Right atrium auricular region (tissue), 2 donors: ENCODE data around the gene C2orf15. TPM values are rescaled to one million over a fixed set of nuclear protein-coding genes. Genes with fewer than 3 reads are reported as not detected.

ENCODE experiments used
- DNase-seq: peaks from one replicate; pipeline ENCODE4 v3.0.0-alpha.2; 2019; ENCODE audit warnings: low spot score
- H3K27ac ChIP-seq, 2 donors: fragments of 200-600 bp; sonication (generic); 1 replicate in 1 of 2; 2 replicates in 1 of 2; pipeline ENCODE4 v1.5.1; 2016 to 2019
- H3K27me3 ChIP-seq, 2 donors: fragments of 200-600 bp; sonication (generic); one replicate each; pipeline versions ENCODE4 v1.5.1 to v1.6.0; 2017 to 2019
- H3K36me3 ChIP-seq: fragments of 200-600 bp; sonication (generic); one replicate; pipeline ENCODE4 v1.5.1; 2016
- H3K4me1 ChIP-seq, 2 donors: fragments of 200-600 bp; sonication (generic); one replicate each; pipeline versions ENCODE4 v1.5.1 to v1.6.0; 2017 to 2019
- H3K4me3 ChIP-seq, 2 donors: fragments of 200-600 bp; sonication (generic); 1 replicate in 1 of 2; 2 replicates in 1 of 2; pipeline ENCODE4 v1.5.1; 2017 to 2019; ENCODE audit warnings: mild to moderate bottlenecking in 1 of 2, moderate library complexity in 1 of 2
- H3K9me3 ChIP-seq, 2 donors: fragments of 200-600 bp; sonication (generic); one replicate each; pipeline ENCODE4 v1.5.1; 2019
- CTCF ChIP-seq, 2 donors: fragments of 200-600 bp; sonication (generic); IDR thresholded peaks; one replicate each; pipeline ENCODE4 v1.5.1; 2019; ENCODE audit warnings: antibody characterized with exemption in 2 of 2
- total RNA-seq, 2 donors: library from RNA; depleted of rRNA; stranded (reverse); fragments of >200 nt; gene quantifications; one replicate each; pipeline ENCODE4 v1.1.0, GENCODE V29; 2016

Gene C2orf15
- total RNA-seq, 2 donors from 2014 or later = not detected

- no peaks in the 10 kb centered on the region for H3K9me3 ChIP-seq
- peaks cover 43% of the 10 kb centered on the region for H3K36me3 ChIP-seq
- TF ChIP-seq CTCF (IDR thresholded peaks at IDR 0.05) = no peak
Measured at GRCh38 chr2:99169534-99169933, 28.0 kb downstream of the C2orf15 start.

GRCh38 chr2:99171377-99172140 lies 30.1 kb downstream of the C2orf15 start:
- peaks cover 43% of the 10 kb centered on the region for H3K36me3 ChIP-seq
- H3K9me3 ChIP-seq = no peaks in the 10 kb centered on the region
- no peak overlapping the region for H3K4me3 ChIP-seq
- no peaks in the 10 kb centered on the region for H3K4me1 ChIP-seq
- TF ChIP-seq CTCF (IDR thresholded peaks at IDR 0.05) = no peak
- H3K27ac ChIP-seq = no peak overlapping the region
- H3K27me3 ChIP-seq = no peaks in the 10 kb centered on the region
- DNase-seq = no peak

More at GRCh38 chr2:99169534-99169933, 28.0 kb downstream of the C2orf15 start:
- H3K4me1 ChIP-seq = no peaks in the 10 kb centered on the region
- H3K27ac ChIP-seq = no peak overlapping the region
- DNase-seq = no peak
- no peak overlapping the region for H3K4me3 ChIP-seq
- H3K27me3 ChIP-seq = no peaks in the 10 kb centered on the region

- no peaks in the 10 kb centered on the region for H3K36me3 ChIP-seq
- no peaks in the 10 kb centered on the region for H3K9me3 ChIP-seq
- TF ChIP-seq CTCF (IDR thresholded peaks at IDR 0.05) = peak in 1 of 2 donors; percentile 29
- peak within 1 kb of the TSS; percentile 74 to 77 for H3K27ac ChIP-seq
- DNase-seq = peak; percentile 96
- H3K4me3 ChIP-seq = peak within 1 kb of the TSS; percentile 76 to 88
- peaks cover 0 to 37% of the 10 kb centered on the region in 2 donors for H3K4me1 ChIP-seq
- no peaks in the 10 kb centered on the region for H3K27me3 ChIP-seq
Measured at GRCh38 chr2:99180755-99181623, 39.5 kb downstream of the C2orf15 start, which contains the start of the genes MITD1 and MRPL30. MITD1 (minus strand) TSS chr2:99181058; CDS start chr2:99180981, 77 bp downstream. MRPL30 (plus strand) TSS chr2:99181184; CDS start chr2:99186204, 5,020 bp downstream.

GRCh38 chr2:99181624-99182000 lies 40.1 kb downstream of the C2orf15 start:
- TF ChIP-seq CTCF (IDR thresholded peaks at IDR 0.05) = no peak
- H3K27ac ChIP-seq = peak overlapping the region; percentile 74 to 77
- peak overlapping the region; percentile 76 to 88 for H3K4me3 ChIP-seq
- no peaks in the 10 kb centered on the region for H3K36me3 ChIP-seq
- no peak for DNase-seq
- H3K9me3 ChIP-seq = no peaks in the 10 kb centered on the region
- H3K4me1 ChIP-seq = peaks cover 0 to 37% of the 10 kb centered on the region in 2 donors
- no peaks in the 10 kb centered on the region for H3K27me3 ChIP-seq

GRCh38 chr2:99183025-99183424 lies 41.5 kb downstream of the C2orf15 start:
- no peaks in the 10 kb centered on the region for H3K27me3 ChIP-seq
- no peaks in the 10 kb centered on the region for H3K36me3 ChIP-seq
- no peak for TF ChIP-seq CTCF (IDR thresholded peaks at IDR 0.05)
- H3K4me1 ChIP-seq = peaks cover 0 to 37% of the 10 kb centered on the region in 2 donors
- no peak overlapping the region for H3K27ac ChIP-seq
- no peak overlapping the region for H3K4me3 ChIP-seq
- no peak for DNase-seq
- H3K9me3 ChIP-seq = no peaks in the 10 kb centered on the region
